Trophoblast cell (in vitro differentiated cells and primary cell): ENCODE results near the gene ZNF366.

ENCODE experiments used
- DNase-seq, 2 donors: peaks; one replicate each; pipeline ENCODE4 v3.0.0-alpha.2; 2016
- H2AFZ ChIP-seq: 2 replicates; pipeline ENCODE4 v1.6.1; 2013; ENCODE audit warnings: low read length, moderate library complexity, mild to moderate bottlenecking; ENCODE audit not compliant: insufficient read depth, poor library complexity
- H2AK5ac ChIP-seq: 2 replicates; pipeline ENCODE4 v1.6.1; 2013; ENCODE audit warnings: mild to moderate bottlenecking, low read length
- H2BK120ac ChIP-seq: 2 replicates; pipeline ENCODE4 v1.6.1; 2013; ENCODE audit warnings: low read length, mild to moderate bottlenecking, moderate library complexity; ENCODE audit not compliant: insufficient read depth, poor library complexity
- H2BK12ac ChIP-seq: 2 replicates; pipeline ENCODE4 v1.6.1; 2013; ENCODE audit warnings: mild to moderate bottlenecking, low read length, moderate library complexity
- H2BK5ac ChIP-seq: 2 replicates; pipeline ENCODE4 v1.6.1; 2013; ENCODE audit warnings: low read length, low read depth, moderate library complexity, mild to moderate bottlenecking; ENCODE audit not compliant: poor library complexity
- H3K14ac ChIP-seq: 2 replicates; pipeline ENCODE4 v1.6.1; 2013; ENCODE audit warnings: mild to moderate bottlenecking, low read length
- H3K18ac ChIP-seq: 2 replicates; pipeline ENCODE4 v1.6.1; 2013; ENCODE audit warnings: mild to moderate bottlenecking, low read length
- H3K23ac ChIP-seq: 2 replicates; pipeline ENCODE4 v1.6.1; 2013; ENCODE audit warnings: low read length
- H3K27ac ChIP-seq: 2 replicates; pipeline ENCODE4 v1.5.1; 2013; ENCODE audit warnings: low read depth, mild to moderate bottlenecking, inconsistent platforms, low read length, moderate library complexity
- H3K27me3 ChIP-seq: 2 replicates; pipeline ENCODE4 v1.6.1; 2013; ENCODE audit warnings: inconsistent platforms, mild to moderate bottlenecking, low read length, moderate library complexity; ENCODE audit not compliant: insufficient read depth
- H3K36me3 ChIP-seq, 2 experiments: 1 replicate in 1 of 2; 2 replicates in 1 of 2; pipeline ENCODE4 v1.6.1; 2013; ENCODE audit warnings: low read length in 2 of 2, mild to moderate bottlenecking in 2 of 2, moderate library complexity in 1 of 2; ENCODE audit not compliant: insufficient read depth in 2 of 2, control insufficient read depth in 1 of 2
- H3K4ac ChIP-seq: 2 replicates; pipeline ENCODE4 v1.6.1; 2013; ENCODE audit warnings: low read depth, mild to moderate bottlenecking, low read length, moderate library complexity
- H3K4me1 ChIP-seq, 2 experiments: 1 replicate in 1 of 2; 2 replicates in 1 of 2; pipeline ENCODE4 v1.6.1; 2013; ENCODE audit warnings: low read length in 2 of 2, mild to moderate bottlenecking in 2 of 2, moderate library complexity in 1 of 2; ENCODE audit not compliant: insufficient read depth in 2 of 2, control insufficient read depth in 1 of 2
- H3K4me2 ChIP-seq: 2 replicates; pipeline ENCODE4 v1.6.1; 2013; ENCODE audit warnings: inconsistent platforms, mild to moderate bottlenecking, low read length, moderate library complexity
- H3K4me3 ChIP-seq: 2 replicates; pipeline ENCODE4 v1.5.1; 2013; ENCODE audit warnings: mild to moderate bottlenecking, low read depth, low read length, inconsistent platforms
- H3K79me1 ChIP-seq: one replicate; pipeline ENCODE4 v1.6.1; 2013; ENCODE audit warnings: low read length
- H3K79me2 ChIP-seq: 2 replicates; pipeline ENCODE4 v1.6.1; 2013; ENCODE audit warnings: low read length, mild to moderate bottlenecking; ENCODE audit not compliant: control insufficient read depth, insufficient read depth, poor library complexity
- H3K9ac ChIP-seq: 2 replicates; pipeline ENCODE4 v1.6.1; 2013; ENCODE audit warnings: mild to moderate bottlenecking, low read length
- H3K9me3 ChIP-seq: 2 replicates; pipeline ENCODE4 v1.6.1; 2013; ENCODE audit warnings: low read depth, mild to moderate bottlenecking, control low read depth, inconsistent platforms, low read length; ENCODE audit not compliant: insufficient read depth
- H4K12ac ChIP-seq: 2 replicates; pipeline ENCODE4 v1.6.1; 2013; ENCODE audit warnings: low read depth, mild to moderate bottlenecking, low read length, moderate library complexity
- H4K8ac ChIP-seq: 2 replicates; pipeline ENCODE4 v1.6.1; 2013; ENCODE audit warnings: low read depth, mild to moderate bottlenecking, low read length, moderate library complexity
- H4K91ac ChIP-seq: one replicate; pipeline ENCODE4 v1.6.1; 2013; ENCODE audit warnings: low read depth, mild to moderate bottlenecking, low read length, moderate library complexity
- WGBS: extraction: QIAGEN DNeasy Blood & Tissue Kit; methylation state at CpG from one replicate; pipeline ENCODE4 v1.1.7; 2013; ENCODE audit warnings: missing lambda C conversion rate; ENCODE audit not compliant: insufficient read length, insufficient coverage; ENCODE audit errors: extremely low coverage; 5-methylcytosine and 5-hydroxymethylcytosine counted together

ZNF366 gene

GRCh38 chr5:72474516-72474915, 32.7 kb downstream of the ZNF366 start:
- H3K9me3 ChIP-seq: no peaks in the 10 kb centered on the region
- no peak overlapping the region for H3K4ac ChIP-seq
- no peak overlapping the region for H3K4me3 ChIP-seq
- peaks cover 0 to 3% of the 10 kb centered on the region in 2 experiments for H3K4me1 ChIP-seq
- H2AFZ ChIP-seq: no peak overlapping the region
- H2AK5ac ChIP-seq: no peak overlapping the region
- H3K4me2 ChIP-seq: no peak overlapping the region
- H3K9ac ChIP-seq: no peak overlapping the region
- no peak overlapping the region for H2BK120ac ChIP-seq
- H4K12ac ChIP-seq: no peak overlapping the region
- no peak overlapping the region for H3K27ac ChIP-seq
- no peak overlapping the region for H4K91ac ChIP-seq
- no peaks in the 10 kb centered on the region for H3K36me3 ChIP-seq
- H2BK5ac ChIP-seq: no peak overlapping the region
- H3K18ac ChIP-seq: no peak overlapping the region
- H2BK12ac ChIP-seq: no peak overlapping the region
- H3K23ac ChIP-seq: no peak overlapping the region
- no peak overlapping the region for H4K8ac ChIP-seq
- DNase-seq: no peak
- H3K79me2 ChIP-seq: no peaks in the 10 kb centered on the region
- H3K79me1 ChIP-seq: no peaks in the 10 kb centered on the region
- H3K27me3 ChIP-seq: no peaks in the 10 kb centered on the region
- H3K14ac ChIP-seq: no peak overlapping the region

DNA sequence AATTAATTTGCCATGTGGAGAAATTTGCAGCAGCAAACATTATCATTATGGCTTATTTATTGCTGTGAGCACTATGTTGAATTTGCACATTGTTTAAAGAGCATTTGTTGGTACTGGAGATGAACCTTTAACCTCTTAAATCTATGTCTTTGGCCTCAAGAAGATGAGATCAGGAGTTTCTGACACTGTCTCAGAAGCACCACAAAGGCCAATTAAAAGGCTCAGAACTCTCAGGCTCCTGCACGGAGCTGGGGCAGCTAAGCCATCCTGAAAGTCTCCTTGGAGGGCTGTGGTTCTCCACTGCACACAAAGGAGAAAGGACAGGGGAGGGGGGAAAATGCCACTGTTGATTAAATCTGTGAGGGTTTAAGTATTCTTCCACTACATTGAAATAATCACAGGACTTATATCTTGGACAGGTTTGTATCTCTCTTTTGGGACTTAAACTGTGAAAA, 33.1 kb downstream of the ZNF366 start:
- no peaks in the 10 kb centered on the region for H3K27me3 ChIP-seq
- H3K36me3 ChIP-seq: no peaks in the 10 kb centered on the region
- no peak overlapping the region for H3K4me2 ChIP-seq
- H3K79me2 ChIP-seq: no peaks in the 10 kb centered on the region
- H3K4me1 ChIP-seq: peaks cover 0 to 3% of the 10 kb centered on the region in 2 experiments
- H4K91ac ChIP-seq: no peak overlapping the region
- DNase-seq: no peak
- H3K9ac ChIP-seq: no peak overlapping the region
- no peaks in the 10 kb centered on the region for H3K79me1 ChIP-seq
- H3K27ac ChIP-seq: no peak overlapping the region
- H2BK5ac ChIP-seq: no peak overlapping the region
- H2AK5ac ChIP-seq: no peak overlapping the region
- H3K4me3 ChIP-seq: no peak overlapping the region
- no peak overlapping the region for H4K8ac ChIP-seq
- no peak overlapping the region for H3K18ac ChIP-seq
- no CpG with 5 or more reads among the region's 1 CpG for WGBS
- H2BK120ac ChIP-seq: no peak overlapping the region
- H3K23ac ChIP-seq: no peak overlapping the region
- no peak overlapping the region for H2BK12ac ChIP-seq
- H4K12ac ChIP-seq: no peak overlapping the region
- H3K4ac ChIP-seq: no peak overlapping the region
- H2AFZ ChIP-seq: no peak overlapping the region
- no peaks in the 10 kb centered on the region for H3K9me3 ChIP-seq
- H3K14ac ChIP-seq: no peak overlapping the region

GRCh38 chr5:72472666-72473422, 34.4 kb downstream of the ZNF366 start:
- Histone ChIP-seq H3K9ac (no peak overlapping the region), H3K79me2 (no peaks in the 10 kb centered on the region), H2AK5ac (no peak overlapping the region), H3K36me3 (no peaks in the 10 kb centered on the region), H3K27ac (no peak overlapping the region), H4K8ac (no peak overlapping the region), H2BK5ac (no peak overlapping the region), H3K79me1 (no peaks in the 10 kb centered on the region), H3K9me3 (no peaks in the 10 kb centered on the region), H4K12ac (no peak overlapping the region), H2BK12ac (no peak overlapping the region), H4K91ac (no peak overlapping the region), H3K4me1 (peaks cover 0 to 3% of the 10 kb centered on the region in 2 experiments), H3K4me2 (no peak overlapping the region), H3K18ac (no peak overlapping the region), H3K4ac (no peak overlapping the region), H3K14ac (no peak overlapping the region), H3K23ac (no peak overlapping the region), H3K4me3 (no peak overlapping the region), H2AFZ (no peak overlapping the region), H3K27me3 (no peaks in the 10 kb centered on the region), H2BK120ac (no peak overlapping the region)
- DNase-seq: peak in 1 of 2 donors; percentile 16
- WGBS: no CpG with 5 or more reads among the region's 6 CpGs

- no peak overlapping the region for H3K18ac ChIP-seq
These were observed 35.2 kb downstream of the ZNF366 start for GRCh38 chr5:72472031-72472430.

More at GRCh38 chr5:72472031-72472430, 35.2 kb downstream of the ZNF366 start:
- Histone ChIP-seq H3K79me1 (no peaks in the 10 kb centered on the region), H4K12ac (no peak overlapping the region), H3K27ac (no peak overlapping the region), H3K23ac (no peak overlapping the region), H2BK5ac (no peak overlapping the region), H2BK12ac (no peak overlapping the region), H4K91ac (no peak overlapping the region), H3K27me3 (no peaks in the 10 kb centered on the region), H3K4me3 (no peak overlapping the region), H3K9me3 (no peaks in the 10 kb centered on the region), H3K9ac (no peak overlapping the region), H3K79me2 (no peaks in the 10 kb centered on the region), H2BK120ac (no peak overlapping the region), H2AK5ac (no peak overlapping the region), H4K8ac (no peak overlapping the region), H3K36me3 (no peaks in the 10 kb centered on the region), H3K4me2 (no peak overlapping the region), H3K4me1 (peaks cover 0 to 3% of the 10 kb centered on the region in 2 experiments), H3K14ac (no peak overlapping the region), H2AFZ (no peak overlapping the region), H3K4ac (no peak overlapping the region)
- no CpG with 5 or more reads among the region's 1 CpG for WGBS
- DNase-seq: no peak
